ENCODE results near the gene MTMR4. TPM values are rescaled to one million over a fixed set of nuclear protein-coding genes. Genes with fewer than 3 reads are reported as not detected.
A peak's percentile ranks its signal among the peaks of the same experiment; 100 is the strongest.

The MTMR4 gene
- polyA plus RNA-seq, 3 donors, result 50.4 to 70.4 (median 59.6) TPM

DNA sequence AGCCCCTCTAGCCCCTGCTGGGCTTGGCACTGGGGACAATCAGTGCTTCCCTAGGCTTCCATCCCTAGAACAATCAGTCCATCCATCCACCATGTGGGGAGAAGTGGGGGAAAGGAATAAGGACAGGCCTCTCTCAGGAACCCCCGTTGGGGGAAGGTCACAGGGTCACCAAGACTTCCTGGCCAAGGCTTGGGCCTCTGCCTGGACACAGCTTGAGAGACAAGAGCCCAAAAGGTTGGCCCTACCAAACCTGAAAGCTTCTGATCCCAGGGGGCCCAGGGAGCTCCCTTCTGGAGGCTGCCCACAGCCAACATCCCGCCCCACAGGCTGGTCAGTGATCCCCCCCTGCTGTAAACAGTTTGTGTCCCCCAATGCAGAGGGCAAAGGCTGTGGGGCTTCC is 16.2 kb upstream of the MTMR4 start:
- DNase-seq (ENCODE audit: extremely low read depth in 1 of 11, low read depth in 9 of 11, low spot score in 4 of 11), result no peak

DNA sequence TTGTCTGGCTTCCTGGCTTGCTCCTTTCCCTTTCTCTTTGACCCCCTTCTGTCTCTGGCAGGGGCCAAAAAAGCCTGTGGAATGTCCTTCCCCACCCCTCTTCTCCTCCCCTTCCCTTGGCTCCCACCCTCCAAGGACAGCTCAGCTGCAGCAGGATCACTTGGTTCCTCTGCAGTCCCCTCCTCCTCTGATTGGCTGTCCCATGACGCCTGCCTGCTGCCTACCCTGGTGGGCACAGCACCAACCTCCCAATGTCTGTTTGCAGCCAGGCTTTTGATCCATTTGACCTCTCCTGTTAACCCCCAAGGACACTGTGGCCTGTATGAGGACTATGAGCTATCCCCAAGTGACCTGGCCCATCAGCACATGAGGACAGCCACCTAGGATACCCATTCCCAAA is 14.8 kb upstream of the MTMR4 start:
- no peak for DNase-seq (ENCODE audit: extremely low read depth in 1 of 11, low read depth in 9 of 11, low spot score in 4 of 11)

DNA sequence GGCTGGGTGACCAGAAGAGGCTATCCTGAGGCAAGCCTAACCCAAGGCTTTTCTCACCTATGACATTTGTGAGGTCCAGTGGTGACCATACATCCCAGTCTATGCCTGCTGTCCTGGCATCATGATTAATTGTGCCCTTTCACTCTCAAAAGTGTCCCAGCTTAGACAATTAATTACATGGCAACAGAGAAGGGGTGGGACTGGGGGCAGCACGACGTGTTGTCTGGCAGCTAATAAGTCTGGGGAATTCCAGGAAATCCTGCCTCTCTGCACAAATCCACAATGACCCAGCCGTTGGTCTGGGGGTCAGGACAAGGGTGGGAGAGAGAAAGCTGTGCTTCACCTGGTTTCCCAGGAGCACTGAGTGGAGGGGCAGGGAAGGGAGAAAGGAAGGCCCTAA is 14.0 kb upstream of the MTMR4 start:
- no peak for DNase-seq (ENCODE audit: extremely low read depth in 1 of 11, low read depth in 9 of 11, low spot score in 4 of 11)

DNA sequence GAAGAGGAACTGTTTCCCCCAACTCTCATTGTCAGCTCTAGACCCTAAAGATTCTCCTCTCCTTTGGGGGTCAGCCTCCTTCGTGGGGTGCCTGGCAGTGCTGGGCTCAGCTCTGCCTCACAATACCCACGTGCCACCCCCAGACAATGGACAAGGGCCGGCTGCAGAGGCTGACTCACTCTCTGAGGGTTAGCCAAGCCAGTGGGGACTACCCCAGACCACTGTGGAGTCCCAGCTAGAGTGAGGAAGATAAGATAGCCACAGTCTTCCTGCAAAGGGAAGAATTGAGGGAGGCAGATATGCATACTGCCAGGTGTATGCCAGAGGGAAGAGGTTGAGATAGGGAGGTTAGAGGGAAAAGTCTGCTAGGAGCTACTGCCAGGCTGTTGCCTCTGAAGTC is 13.5 kb upstream of the MTMR4 start:
- no peak for DNase-seq (ENCODE audit: extremely low read depth in 1 of 11, low read depth in 9 of 11, low spot score in 4 of 11)

DNA sequence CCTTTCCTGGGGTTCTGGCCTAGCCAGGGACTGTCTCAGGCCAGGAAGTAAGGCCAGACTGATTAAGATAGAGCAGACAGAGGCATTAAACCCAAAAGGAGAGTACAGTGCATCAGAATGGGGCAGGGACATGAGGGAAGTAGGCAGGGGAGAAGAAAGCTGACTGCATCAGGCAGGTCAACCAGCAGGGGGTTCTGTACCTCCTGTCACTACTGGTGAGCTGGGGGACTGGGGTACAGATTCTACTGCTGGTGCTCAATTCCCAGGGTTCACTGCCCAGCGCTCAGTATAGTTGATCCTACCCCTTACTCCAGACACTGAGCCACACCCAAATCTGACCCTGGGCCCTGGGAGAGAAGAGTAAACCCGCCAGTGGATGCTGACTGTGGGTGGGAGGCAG is 12.9 kb upstream of the MTMR4 start:
- no peak for DNase-seq (ENCODE audit: extremely low read depth in 1 of 11, low read depth in 9 of 11, low spot score in 4 of 11)

DNA sequence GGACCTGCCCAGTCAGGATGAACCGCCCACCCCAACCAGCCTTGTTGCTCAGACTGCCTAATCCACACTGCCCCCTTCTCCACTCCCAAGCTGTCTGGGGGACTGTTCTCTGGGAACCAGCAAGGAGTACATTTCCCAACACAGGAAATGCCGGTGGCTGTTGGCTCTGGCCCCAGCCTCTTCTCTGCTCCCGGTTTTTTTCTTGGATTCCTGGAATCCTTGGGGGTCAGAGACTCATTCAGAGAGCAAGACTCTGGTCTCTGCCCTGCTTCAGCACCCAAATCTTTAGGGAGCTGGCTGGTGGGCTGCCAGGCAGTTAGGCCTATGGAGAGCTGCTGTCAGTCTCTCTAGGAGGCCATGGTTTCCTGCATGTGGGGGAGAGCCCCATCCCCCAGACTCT is 10.8 kb upstream of the MTMR4 start:
- no peak for DNase-seq (ENCODE audit: extremely low read depth in 1 of 11, low read depth in 9 of 11, low spot score in 4 of 11)

DNA sequence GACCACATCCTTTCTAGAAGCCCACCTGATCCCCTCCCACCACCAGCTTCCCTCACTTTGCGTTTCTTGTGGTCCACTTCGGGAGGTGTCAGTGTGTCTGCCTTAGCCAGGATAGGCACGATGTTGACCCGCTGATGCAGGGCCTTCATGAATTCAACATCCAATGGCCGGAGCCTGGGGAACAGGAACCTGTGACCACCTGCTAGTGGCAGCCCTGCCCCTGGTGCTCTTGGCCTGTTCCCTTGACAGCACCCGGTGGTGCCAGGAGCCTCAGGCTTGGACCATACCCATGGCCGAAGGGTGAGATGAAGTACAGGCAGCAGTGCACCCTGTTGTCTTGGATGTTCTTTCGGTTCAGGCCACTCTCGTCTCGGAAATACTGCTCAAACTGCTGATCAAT is 7.2 kb upstream of the MTMR4 start:
- DNase-seq (ENCODE audit: extremely low read depth in 1 of 11, low read depth in 9 of 11, low spot score in 4 of 11), result no peak

DNA sequence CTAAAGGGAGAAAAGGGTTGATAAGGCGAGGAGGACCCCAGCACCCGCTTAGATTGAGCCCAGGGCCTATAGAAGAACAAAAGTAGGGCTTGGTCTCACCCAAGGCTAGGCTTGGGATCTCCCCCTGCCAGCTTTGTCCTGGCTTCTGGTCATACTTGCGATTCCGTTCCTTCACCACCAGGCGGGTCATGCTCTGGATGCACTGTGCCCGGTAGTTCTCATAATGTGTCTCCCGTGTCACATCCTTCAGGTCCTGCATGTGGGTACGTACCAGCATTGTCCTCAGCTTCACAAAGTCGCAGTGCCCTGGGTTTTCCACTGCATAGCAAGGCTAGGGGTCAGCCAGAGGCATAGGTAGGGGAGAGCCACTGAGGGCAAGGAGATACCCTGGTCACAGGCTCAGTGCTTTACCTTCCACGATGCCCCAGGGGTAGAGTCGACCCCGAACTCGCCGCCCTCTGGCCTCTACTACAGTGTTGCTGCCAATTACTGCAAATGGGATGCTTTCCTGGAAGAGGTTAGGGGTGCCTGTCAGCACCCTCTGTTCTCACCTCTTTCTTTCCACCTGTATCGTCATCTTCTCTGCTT is 6.5 kb upstream of the MTMR4 start:
- DNase-seq (ENCODE audit: extremely low read depth in 1 of 11, low read depth in 9 of 11, low spot score in 4 of 11), result no peak

DNA sequence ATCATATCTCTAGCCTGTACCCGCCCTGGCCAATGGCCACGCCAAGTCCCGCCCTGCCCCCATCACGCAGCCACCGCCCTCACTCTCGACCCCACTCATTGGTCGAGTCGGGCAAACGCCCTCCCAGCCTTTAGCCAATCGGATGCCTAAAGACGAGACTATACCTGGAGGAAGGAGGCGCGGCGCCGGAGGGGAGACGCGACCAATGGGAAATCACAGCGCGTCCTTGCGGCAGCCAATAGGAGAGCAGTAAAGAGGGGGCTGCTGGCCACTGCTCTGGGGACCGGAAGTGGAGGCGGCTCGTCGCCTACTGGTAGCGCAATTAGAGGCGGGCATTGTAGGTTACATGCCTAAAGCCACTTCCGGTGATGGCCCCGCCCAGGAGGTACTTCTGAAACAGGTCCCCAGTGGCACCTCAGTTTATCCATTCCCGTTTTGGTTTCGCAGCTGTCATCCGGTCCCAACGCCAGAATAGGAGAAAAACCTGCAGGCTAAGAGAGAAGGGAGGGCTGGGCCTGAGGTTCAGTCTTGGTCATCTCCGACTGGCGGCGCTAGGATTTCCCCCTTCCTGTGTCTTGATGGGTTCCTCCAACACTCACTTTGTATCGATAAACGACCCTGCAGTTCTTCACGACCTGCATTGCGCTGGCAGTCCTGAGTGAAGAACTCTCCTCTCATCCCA is 3.6 kb upstream of the MTMR4 start:
- peak; percentile 97 to 100 (median 100) for DNase-seq (ENCODE audit: extremely low read depth in 1 of 11, low read depth in 9 of 11, low spot score in 4 of 11)

DNA sequence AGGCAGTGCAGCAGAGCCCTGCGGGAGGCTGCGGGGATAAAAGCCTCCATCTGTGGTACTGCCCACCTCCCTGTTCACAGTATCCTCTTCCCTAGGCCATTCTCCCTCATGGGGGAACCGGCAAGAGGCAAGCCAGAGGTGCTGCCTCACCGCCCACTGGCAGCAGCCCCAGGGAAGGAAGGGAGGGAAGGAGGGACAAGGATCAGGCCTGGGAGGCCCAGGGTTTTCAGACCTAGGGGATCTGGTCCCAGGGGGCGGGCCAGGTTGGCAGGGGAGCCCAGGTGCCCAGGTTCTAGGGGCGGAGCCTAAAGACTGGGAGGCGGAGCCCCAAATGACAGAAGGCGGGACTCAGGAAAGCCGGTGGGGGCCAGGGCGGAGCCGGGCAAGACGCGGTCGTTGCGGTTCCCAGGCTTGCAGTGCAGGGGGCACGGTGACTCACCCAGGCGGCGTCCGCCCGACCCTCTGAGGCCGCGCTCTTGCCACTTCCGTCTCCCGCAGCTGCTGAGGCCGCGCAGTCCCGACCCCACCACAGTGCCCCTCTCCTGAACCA is 3.0 kb upstream of the MTMR4 start:
- DNase-seq (ENCODE audit: extremely low read depth in 1 of 11, low read depth in 9 of 11, low spot score in 4 of 11), result peak in 2 of 11 donors; percentile 62 to 65

DNA sequence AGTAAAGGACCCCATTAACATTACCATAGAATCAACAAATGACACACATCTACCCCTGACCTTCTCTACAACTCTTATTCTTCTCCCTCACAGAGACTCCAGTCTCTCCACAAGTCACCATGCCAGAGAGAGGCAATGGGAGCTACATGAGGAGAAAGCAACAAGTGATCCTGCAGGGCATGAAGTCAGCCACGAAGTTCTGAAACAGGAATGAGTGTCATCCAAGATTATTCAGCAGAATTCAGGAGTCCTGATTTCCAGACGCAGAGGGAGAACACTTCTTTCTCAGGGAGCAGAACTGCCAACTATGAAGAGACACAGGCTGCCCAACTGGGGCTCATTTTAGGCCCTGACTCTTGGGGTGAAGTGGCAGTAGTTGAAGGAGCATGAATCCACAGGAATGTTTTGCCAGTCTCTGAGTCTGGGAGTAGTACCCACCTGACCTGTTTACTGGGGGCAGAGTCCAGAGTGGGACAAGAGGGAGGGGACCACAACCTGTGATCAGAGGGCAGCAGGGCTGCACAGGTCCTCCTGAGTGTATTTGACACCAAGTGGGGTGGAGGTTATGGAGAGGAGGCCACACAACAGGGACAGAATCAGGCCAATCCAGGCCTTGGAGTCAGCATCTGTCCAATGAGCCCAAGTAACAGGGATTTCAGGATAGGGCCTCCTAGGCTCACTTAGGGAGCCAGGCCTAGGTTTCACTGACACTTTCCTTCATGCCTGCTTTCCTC is 2.4 kb upstream of the MTMR4 start:
- no peak for DNase-seq (ENCODE audit: extremely low read depth in 1 of 11, low read depth in 9 of 11, low spot score in 4 of 11)

DNA sequence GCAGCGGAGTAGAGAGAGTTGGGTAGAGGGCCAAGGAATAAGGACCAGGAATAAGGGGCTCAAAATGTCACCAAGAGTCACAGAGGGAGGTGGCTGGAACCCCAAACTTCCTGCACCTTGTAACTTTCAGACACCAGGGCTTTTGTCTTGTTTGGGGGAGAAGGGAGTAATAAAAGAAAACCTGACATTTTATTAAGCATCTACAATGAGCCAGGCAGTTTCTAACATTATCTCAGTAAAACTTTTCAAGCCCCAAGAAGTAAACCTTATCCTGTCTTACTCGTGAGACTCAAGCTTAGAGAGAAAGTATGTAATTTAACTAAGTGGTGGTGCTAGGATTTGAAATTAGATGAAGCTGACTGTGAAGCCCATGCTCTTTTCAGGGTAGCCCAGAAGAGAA is 848 bp upstream of the MTMR4 start:
- no peak for DNase-seq (ENCODE audit: extremely low read depth in 1 of 11, low read depth in 9 of 11, low spot score in 4 of 11)

DNA sequence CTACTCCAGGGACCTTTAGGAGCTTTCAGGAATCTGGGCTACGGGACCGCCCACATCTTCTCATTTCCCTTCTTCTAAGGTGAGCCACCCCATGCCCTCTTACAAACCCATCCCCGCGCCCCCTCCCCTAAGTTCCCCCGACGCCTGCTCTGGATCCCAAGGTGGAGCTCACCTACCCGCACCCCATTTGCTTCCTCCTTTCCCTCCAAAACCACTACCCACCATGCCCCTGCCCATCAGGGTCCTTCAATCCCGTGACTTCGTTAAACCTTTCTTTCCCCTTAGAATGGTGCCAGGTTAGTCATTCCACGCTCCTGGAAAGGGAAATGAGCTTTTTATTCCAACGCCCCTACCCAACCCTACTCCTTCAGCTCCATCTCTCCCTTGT is 326 bp upstream of the MTMR4 start:
- no peak for DNase-seq (ENCODE audit: extremely low read depth in 1 of 11, low read depth in 9 of 11, low spot score in 4 of 11)

DNA sequence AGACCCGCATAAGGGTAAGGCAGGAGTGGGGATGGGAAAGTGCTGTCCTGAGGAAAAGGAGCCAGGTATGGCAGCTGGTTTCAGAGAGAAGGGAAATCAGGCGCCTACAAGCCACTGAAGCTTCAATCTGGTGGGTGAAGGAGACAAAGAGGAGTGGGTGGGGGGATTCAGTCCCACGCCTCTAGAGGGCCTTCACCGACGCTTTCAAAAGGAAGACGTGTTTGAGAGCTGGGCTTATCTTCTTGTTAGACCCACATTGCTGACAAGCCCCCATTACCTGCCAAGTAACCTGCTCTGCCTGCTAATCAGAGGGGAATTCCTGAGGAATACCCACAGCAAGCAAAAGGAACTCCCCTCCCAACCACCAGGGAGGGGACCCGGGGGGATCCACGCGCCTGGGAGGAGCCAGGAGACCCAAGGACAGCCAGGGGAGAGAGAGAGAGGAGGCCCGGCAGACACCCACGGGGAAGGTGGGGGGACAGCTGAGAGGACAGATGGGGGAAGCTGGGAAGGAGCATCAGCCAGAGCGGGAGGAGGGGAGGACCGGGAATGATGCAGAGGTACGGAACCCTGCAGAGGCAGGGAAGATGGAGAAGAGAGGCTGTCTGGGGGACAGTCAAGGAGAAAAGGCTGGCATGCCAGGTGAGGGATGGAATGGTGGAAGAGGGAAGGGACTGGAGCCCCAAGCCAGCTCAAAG is 1.0 kb downstream of the MTMR4 start:
- no peak for DNase-seq (ENCODE audit: extremely low read depth in 1 of 11, low read depth in 9 of 11, low spot score in 4 of 11)

DNA sequence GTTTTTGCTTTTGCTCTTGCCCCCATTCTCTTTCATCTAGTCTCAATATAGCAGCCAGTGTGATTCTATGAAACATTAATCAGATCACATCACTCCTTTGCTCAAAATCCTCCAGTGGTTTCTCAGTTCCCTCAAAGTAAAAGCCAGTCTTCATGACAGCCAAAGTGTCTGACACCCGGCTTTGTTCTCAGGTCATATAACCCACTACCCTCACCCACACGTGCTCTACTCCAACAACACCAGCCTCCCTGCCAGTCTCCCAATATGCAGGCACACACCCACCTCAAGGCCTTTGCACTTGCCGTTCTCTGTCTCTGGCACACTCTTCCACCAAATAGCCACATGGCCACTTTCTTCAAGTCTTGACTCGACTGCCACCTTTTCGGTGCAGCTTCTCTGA is 4.4 kb downstream of the MTMR4 start:
- no peak for DNase-seq (ENCODE audit: extremely low read depth in 1 of 11, low read depth in 9 of 11, low spot score in 4 of 11)

DNA sequence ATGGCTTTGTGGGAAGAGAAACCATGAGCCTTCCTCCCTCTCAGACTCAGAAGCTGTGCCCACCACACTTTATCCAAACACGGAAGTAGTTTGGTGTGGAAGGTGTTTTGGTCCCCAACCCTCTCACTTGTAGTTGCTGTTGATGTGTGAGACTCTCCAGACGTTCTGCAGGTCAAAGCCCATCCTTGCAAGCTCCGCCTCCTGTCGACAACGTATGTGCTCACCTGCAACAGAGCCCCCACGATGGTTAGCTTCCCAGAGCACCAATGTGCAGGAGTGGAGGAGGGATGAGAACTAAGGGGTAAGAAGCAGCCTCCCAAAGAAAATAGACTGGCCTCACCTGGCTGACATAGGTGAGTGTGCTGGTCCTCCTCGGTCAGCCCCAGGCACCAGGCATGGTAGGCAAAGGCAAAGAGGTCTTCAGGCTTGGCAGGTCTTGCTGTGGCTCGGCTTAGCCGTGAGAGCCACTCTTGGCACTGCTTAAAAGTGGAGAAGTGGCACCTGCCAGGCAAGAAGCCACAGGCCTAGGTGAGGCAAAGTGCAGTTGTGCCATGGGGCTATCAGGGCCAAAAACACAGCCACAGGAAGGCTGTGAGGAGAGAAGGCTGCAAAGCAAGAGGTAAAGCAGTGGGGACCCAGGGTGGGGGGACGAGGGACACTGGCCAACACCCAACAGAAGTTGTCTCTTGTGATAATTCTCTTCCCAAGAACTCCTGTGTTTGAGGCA is 5.9 kb downstream of the MTMR4 start:
- DNase-seq (ENCODE audit: extremely low read depth in 1 of 11, low read depth in 9 of 11, low spot score in 4 of 11), result no peak

DNA sequence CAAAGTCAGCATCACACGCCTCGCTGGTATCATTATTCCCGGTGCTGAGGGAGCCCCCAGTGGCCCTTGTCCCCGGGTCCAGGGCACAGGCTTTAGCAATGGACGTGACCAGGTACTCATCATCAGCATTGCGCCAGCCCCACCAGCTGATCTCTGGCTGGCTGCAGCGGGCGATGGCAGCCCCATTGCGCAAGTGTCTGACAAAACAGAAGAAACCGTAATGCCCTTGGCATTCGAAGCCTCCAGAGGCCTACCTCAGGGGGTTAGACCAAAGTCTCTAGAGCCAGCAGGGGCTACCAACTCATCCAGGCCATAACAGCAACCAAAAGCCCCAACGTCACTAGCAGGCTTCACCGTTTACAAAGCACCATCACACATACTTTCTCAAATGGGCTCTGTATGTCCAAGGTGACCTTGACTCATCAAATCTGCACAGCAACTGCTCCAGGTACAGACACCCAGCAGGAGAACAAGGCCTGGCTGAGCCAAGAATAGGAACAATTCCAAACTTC is 7.3 kb downstream of the MTMR4 start:
- no peak for DNase-seq (ENCODE audit: extremely low read depth in 1 of 11, low read depth in 9 of 11, low spot score in 4 of 11)

DNA sequence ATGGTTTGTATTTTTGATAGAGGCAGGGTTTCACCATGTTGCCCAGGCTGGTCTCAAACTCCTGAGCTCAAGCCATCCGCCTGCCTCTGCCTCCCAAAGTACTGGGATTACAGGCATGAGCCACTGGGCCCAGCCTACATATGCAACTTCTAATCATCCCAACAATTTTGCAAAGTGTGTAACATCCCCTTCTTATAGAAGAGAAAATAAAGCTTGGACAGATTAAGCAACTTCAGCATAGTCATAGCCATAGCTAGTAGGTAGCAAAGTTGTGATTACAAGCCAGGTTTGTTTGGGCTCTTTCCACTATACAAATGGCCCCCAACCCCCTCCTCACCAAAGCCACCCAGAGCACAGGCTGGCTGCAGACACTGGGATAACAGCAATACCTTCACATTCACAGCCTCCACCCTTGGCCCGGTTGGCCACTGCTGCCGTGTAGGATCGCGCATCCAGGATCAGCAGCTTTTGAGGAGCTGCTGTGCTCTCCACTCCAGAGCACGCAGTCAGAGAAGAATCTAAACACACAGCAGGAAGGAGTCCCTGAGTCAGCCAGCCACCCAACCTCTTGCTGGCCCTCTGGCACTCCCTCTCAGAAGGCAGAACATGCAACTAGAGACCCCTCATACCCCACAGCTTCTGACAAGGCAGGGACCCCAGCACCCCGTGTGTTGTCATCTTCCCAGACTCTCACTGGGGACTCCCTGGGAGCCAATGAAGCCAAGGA is 7.9 kb downstream of the MTMR4 start:
- DNase-seq (ENCODE audit: extremely low read depth in 1 of 11, low read depth in 9 of 11, low spot score in 4 of 11), result no peak
